Vagina (tissue), 2 donors: ENCODE measurements around the gene SCAI. TPM values are rescaled to one million over a fixed set of nuclear protein-coding genes. Genes with fewer than 3 reads are reported as not detected.

ENCODE experiments used
- DNase-seq, 2 donors: peaks; one replicate each; pipeline ENCODE4 v3.0.0-alpha.2; 2017; ENCODE audit errors: extremely low spot score in 2 of 2
- H3K27ac ChIP-seq: fragments of 200-600 bp; sonication (generic); one replicate; pipeline ENCODE4 v1.5.1; 2019
- H3K27me3 ChIP-seq: fragments of 200-600 bp; sonication (generic); one replicate; pipeline ENCODE4 v1.5.1; 2019
- H3K36me3 ChIP-seq, 2 donors: fragments of 200-600 bp; sonication (generic); one replicate each; pipeline ENCODE4 v1.5.1; 2017 to 2019
- H3K4me1 ChIP-seq: fragments of 200-600 bp; sonication (generic); one replicate; pipeline ENCODE4 v1.5.1; 2019
- H3K4me3 ChIP-seq, 2 donors: fragments of 200-600 bp; sonication (generic); 1 replicate in 1 of 2; 2 replicates in 1 of 2; pipeline ENCODE4 v1.5.1; 2016 to 2019
- H3K9me3 ChIP-seq: fragments of 200-600 bp; sonication (generic); one replicate; pipeline ENCODE4 v1.5.1; 2019
- POLR2A ChIP-seq, 2 donors: fragments of 450-650 bp; IDR thresholded peaks; one replicate each; pipeline ENCODE4 v1.6.1; 2017; ENCODE audit warnings: antibody characterized with exemption in 2 of 2, mild to moderate bottlenecking in 2 of 2, moderate library complexity in 2 of 2
- POLR2AphosphoS5 ChIP-seq, 2 donors: sonication (generic); formaldehyde crosslinking; IDR thresholded peaks; one replicate each; pipeline ENCODE4 v1.9.0; 2017; ENCODE audit warnings: antibody characterized with exemption in 2 of 2, mild to moderate bottlenecking in 2 of 2, low read depth in 1 of 2; ENCODE audit not compliant: insufficient read depth in 1 of 2
- intact Hi-C: fragments of 100-400 bp; cut with DNase I; formaldehyde crosslinking; loops from one replicate; pipeline ENCODE4 v1.15.1; 2023
- total RNA-seq: library from RNA; depleted of rRNA; stranded (reverse); fragments of >200 nt; gene quantifications from one replicate; pipeline ENCODE4 v1.2.3, GENCODE V29; 2016
- TF ChIP-seq, protein P1 (sequence below), 3 experiments: fragments of 450-650 bp in 2 of 3; fragments of 200-600 bp in 1 of 3; sonication (generic) in 1 of 3; IDR thresholded peaks; one replicate each; pipeline ENCODE4 v1.5.1; 2017 to 2019; ENCODE audit warnings: antibody characterized with exemption in 3 of 3, mild to moderate bottlenecking in 2 of 3, moderate library complexity in 2 of 3

The SCAI gene
- total RNA-seq, 1 donor from 2014 or later: 15.7 TPM

DNA sequence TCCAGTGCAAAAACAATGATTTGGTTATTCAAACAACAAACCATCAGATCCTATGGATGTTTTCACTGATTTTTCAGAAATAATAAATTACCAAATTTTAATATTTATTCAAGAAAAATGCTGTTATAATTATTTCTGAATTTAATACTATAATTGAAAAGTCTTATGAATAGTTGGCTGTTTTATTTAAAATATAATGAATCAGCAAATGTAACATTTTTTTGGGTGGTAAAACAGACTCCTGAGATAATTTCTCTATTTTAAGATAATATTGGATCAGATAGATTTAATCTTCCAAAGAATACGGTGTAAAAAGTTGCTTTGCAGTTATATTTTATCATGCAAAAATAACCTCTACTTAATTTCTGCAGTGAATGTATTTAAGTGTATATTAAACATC is 197.2 kb downstream of the SCAI start:
- no peaks in the 10 kb centered on the region for H3K27me3 ChIP-seq
- DNase-seq: no peak
- no peaks in the 10 kb centered on the region for H3K36me3 ChIP-seq
- no peak overlapping the region for H3K4me3 ChIP-seq
- no peaks in the 10 kb centered on the region for H3K9me3 ChIP-seq
- no peak overlapping the region for H3K27ac ChIP-seq
- intact Hi-C loops: loop anchor here (10.0 kb wide), 1 partner anchor 199 kb away; the partner anchor contains the start of gene SCAI
- peaks cover 8% of the 10 kb centered on the region for H3K4me1 ChIP-seq
- TF ChIP-seq POLR2AphosphoS5 (IDR thresholded peaks at IDR 0.05; ENCODE audit: insufficient read depth in 1 of 2, low read depth in 1 of 2) (no peak), POLR2A (IDR thresholded peaks at IDR 0.05) (no peak)
- TF ChIP-seq, protein P1, sequence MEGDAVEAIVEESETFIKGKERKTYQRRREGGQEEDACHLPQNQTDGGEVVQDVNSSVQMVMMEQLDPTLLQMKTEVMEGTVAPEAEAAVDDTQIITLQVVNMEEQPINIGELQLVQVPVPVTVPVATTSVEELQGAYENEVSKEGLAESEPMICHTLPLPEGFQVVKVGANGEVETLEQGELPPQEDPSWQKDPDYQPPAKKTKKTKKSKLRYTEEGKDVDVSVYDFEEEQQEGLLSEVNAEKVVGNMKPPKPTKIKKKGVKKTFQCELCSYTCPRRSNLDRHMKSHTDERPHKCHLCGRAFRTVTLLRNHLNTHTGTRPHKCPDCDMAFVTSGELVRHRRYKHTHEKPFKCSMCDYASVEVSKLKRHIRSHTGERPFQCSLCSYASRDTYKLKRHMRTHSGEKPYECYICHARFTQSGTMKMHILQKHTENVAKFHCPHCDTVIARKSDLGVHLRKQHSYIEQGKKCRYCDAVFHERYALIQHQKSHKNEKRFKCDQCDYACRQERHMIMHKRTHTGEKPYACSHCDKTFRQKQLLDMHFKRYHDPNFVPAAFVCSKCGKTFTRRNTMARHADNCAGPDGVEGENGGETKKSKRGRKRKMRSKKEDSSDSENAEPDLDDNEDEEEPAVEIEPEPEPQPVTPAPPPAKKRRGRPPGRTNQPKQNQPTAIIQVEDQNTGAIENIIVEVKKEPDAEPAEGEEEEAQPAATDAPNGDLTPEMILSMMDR (IDR thresholded peaks at IDR 0.05): no peak

GRCh38 chr9:124941679-124942561 is 201.4 kb downstream of the SCAI start:
- Histone ChIP-seq H3K4me3 (peak overlapping the region; percentile 56 to 86), H3K27me3 (no peaks in the 10 kb centered on the region), H3K9me3 (no peaks in the 10 kb centered on the region), H3K36me3 (peaks cover 0 to 9% of the 10 kb centered on the region in 2 donors), H3K27ac (peak overlapping the region; percentile 90), H3K4me1 (peaks cover 17% of the 10 kb centered on the region)
- DNase-seq: peak in 1 of 2 donors; percentile 87
- intact Hi-C loops: loop anchor here (10.0 kb wide), 1 partner anchor 203 kb away; the partner anchor contains the start of gene SCAI
- TF ChIP-seq POLR2AphosphoS5 (IDR thresholded peaks at IDR 0.05; ENCODE audit: insufficient read depth in 1 of 2, low read depth in 1 of 2): no peak
- TF ChIP-seq POLR2A (IDR thresholded peaks at IDR 0.05): no peak
- TF ChIP-seq, protein P1 (IDR thresholded peaks at IDR 0.05): no peak

- intact Hi-C loops: loop anchor here (10.0 kb wide), 1 partner anchor 204 kb away; the partner anchor contains the start of gene SCAI
- H3K4me3 ChIP-seq: peak within 1 kb of the TSS; percentile 56 to 86
- peak in 1 of 2 donors; percentile 81 for TF ChIP-seq POLR2A (IDR thresholded peaks at IDR 0.05)
- TF ChIP-seq, protein P1 (IDR thresholded peaks at IDR 0.05): no peak
- TF ChIP-seq POLR2AphosphoS5 (IDR thresholded peaks at IDR 0.05; ENCODE audit: insufficient read depth in 1 of 2, low read depth in 1 of 2): peak; percentile 76 to 96
- H3K27me3 ChIP-seq: no peaks in the 10 kb centered on the region
- DNase-seq: peak in 1 of 2 donors; percentile 93
- peaks cover 0 to 11% of the 10 kb centered on the region in 2 donors for H3K36me3 ChIP-seq
- H3K27ac ChIP-seq: peak within 1 kb of the TSS; percentile 90
- peaks cover 17% of the 10 kb centered on the region for H3K4me1 ChIP-seq
- H3K9me3 ChIP-seq: no peaks in the 10 kb centered on the region
Observed at GRCh38 chr9:124940894-124941678, 202.2 kb downstream of the SCAI start, which contains the start of gene GOLGA1. Gene GOLGA1, minus strand, starts transcription at chr9:124941083. Its CDS starts 2,372 bp downstream, at chr9:124938711.

DNA sequence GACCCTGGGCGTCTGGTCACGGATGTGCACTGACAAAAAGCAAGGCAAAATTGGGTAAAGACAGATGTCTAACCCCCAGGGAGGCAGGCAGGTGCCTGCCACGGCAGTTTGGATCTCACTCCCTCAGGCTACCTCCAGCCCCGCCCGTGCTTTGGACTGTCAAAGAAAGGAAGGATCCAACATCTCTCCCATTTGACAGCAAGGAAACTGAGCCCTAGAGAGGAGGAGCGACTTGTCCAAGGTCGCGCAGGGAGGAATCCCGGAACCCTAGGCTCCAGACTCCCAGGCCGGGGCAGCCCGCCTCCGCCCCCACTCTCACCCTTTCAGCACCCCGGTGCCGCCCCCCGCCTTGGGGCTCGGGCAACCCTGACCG is 202.8 kb downstream of the SCAI start:
- peaks cover 17% of the 10 kb centered on the region for H3K4me1 ChIP-seq
- intact Hi-C loops: loop anchor here (10.0 kb wide), 1 partner anchor 204 kb away; the partner anchor contains the start of gene SCAI
- DNase-seq: peak in 1 of 2 donors; percentile 88
- H3K4me3 ChIP-seq: peak overlapping the region; percentile 56 to 86
- TF ChIP-seq, protein P1 (IDR thresholded peaks at IDR 0.05): no peak
- TF ChIP-seq POLR2A (IDR thresholded peaks at IDR 0.05) (no peak), POLR2AphosphoS5 (IDR thresholded peaks at IDR 0.05; ENCODE audit: insufficient read depth in 1 of 2, low read depth in 1 of 2) (no peak)
- no peaks in the 10 kb centered on the region for H3K27me3 ChIP-seq
- peaks cover 0 to 14% of the 10 kb centered on the region in 2 donors for H3K36me3 ChIP-seq
- H3K27ac ChIP-seq: peak overlapping the region; percentile 90
- no peaks in the 10 kb centered on the region for H3K9me3 ChIP-seq
